GM23338 (cell line): ENCODE measurements around the gene ESPN. TPM values are rescaled to one million over a fixed set of nuclear protein-coding genes. Genes with fewer than 3 reads are reported as not detected.

Experiments used
- ATAC-seq: fragments of 200-7000 bp; cut with Tn5 transposase; 3 replicates; pipeline ENCODE4 v1.9.1; 2020
- DNase-seq: peaks from one replicate; pipeline ENCODE4 v3.0.0-alpha.2; 2015; ENCODE audit warnings: low spot score
- H2AFZ ChIP-seq: fragments of 200-600 bp; sonication (generic); 2 replicates; pipeline ENCODE4 v1.8.0; 2016; ENCODE audit warnings: antibody characterized with exemption, mild to moderate bottlenecking, moderate library complexity
- H3F3A ChIP-seq: fragments of 200-600 bp; sonication (generic); replicated peaks from 2 replicates; pipeline ENCODE4 v1.8.0; 2017; ENCODE audit warnings: antibody characterized with exemption, mixed run types, low read depth
- H3K27ac ChIP-seq: fragments of 200-600 bp; sonication (generic); 2 replicates; pipeline ENCODE4 v1.6.1; 2016; ENCODE audit warnings: low read depth
- H3K27me3 ChIP-seq: fragments of 200-600 bp; sonication (generic); 2 replicates; pipeline ENCODE4 v1.8.0; 2016; ENCODE audit warnings: mild to moderate bottlenecking, mixed run types, moderate library complexity; ENCODE audit not compliant: insufficient read depth
- H3K36me3 ChIP-seq: fragments of 200-600 bp; sonication (generic); 2 replicates; pipeline ENCODE4 v1.8.0; 2016; ENCODE audit warnings: mild to moderate bottlenecking; ENCODE audit not compliant: insufficient read depth
- H3K4me1 ChIP-seq: fragments of 200-600 bp; sonication (generic); 2 replicates; pipeline ENCODE4 v1.8.0; 2016; ENCODE audit warnings: mild to moderate bottlenecking, moderate library complexity; ENCODE audit not compliant: insufficient read depth
- H3K4me2 ChIP-seq: fragments of 200-600 bp; sonication (generic); 2 replicates; pipeline ENCODE4 v1.7.1; 2017; ENCODE audit warnings: mixed run types
- H3K4me3 ChIP-seq: fragments of 200-600 bp; sonication (generic); 2 replicates; pipeline ENCODE4 v1.6.1; 2016; ENCODE audit warnings: mixed run types
- H3K79me2 ChIP-seq: fragments of 200-600 bp; sonication (generic); replicated peaks from 2 replicates; pipeline ENCODE4 v1.8.0; 2017; ENCODE audit warnings: mild to moderate bottlenecking; ENCODE audit not compliant: insufficient read depth
- H3K9me2 ChIP-seq: fragments of 200-600 bp; sonication (generic); 2 replicates; pipeline ENCODE4 v1.8.0; 2017; ENCODE audit not compliant: insufficient read depth
- H4K20me1 ChIP-seq: fragments of 200-600 bp; sonication (generic); replicated peaks from 2 replicates; pipeline ENCODE4 v1.8.0; 2017; ENCODE audit warnings: mild to moderate bottlenecking; ENCODE audit not compliant: insufficient read depth
- H3K27ac Mint-ChIP-seq: 2 replicates; pipeline ENCODE4 v1.8.0; 2020; ENCODE audit warnings: inconsistent platforms, mild to moderate bottlenecking, moderate library complexity, mixed read lengths
- H3K27me3 Mint-ChIP-seq: 3 replicates; pipeline ENCODE4 v1.8.0; 2022; ENCODE audit warnings: low read depth, mild to moderate bottlenecking, moderate library complexity, mixed read lengths, inconsistent platforms; ENCODE audit not compliant: insufficient read depth, poor library complexity
- H3K36me3 Mint-ChIP-seq: 3 replicates; pipeline ENCODE4 v1.8.0; 2021; ENCODE audit warnings: low read depth, mild to moderate bottlenecking, inconsistent platforms, moderate library complexity, mixed read lengths
- H3K4me1 Mint-ChIP-seq: 3 replicates; pipeline ENCODE4 v1.8.0; 2020; ENCODE audit warnings: mild to moderate bottlenecking, inconsistent platforms, mixed read lengths
- H3K4me3 Mint-ChIP-seq: 3 replicates; pipeline ENCODE4 v1.8.0; 2021; ENCODE audit warnings: moderate library complexity, mild to moderate bottlenecking, inconsistent platforms, mixed read lengths
- H3K9me3 Mint-ChIP-seq: 3 replicates; pipeline ENCODE4 v1.8.0; 2020; ENCODE audit warnings: moderate library complexity, mild to moderate bottlenecking, inconsistent platforms, mixed read lengths
- EZH2 ChIP-seq: fragments of 200-600 bp; sonication (generic); IDR thresholded peaks from one replicate; pipeline ENCODE4 v1.8.0; 2017; ENCODE audit warnings: antibody characterized with exemption, mild to moderate bottlenecking, low read depth; ENCODE audit not compliant: unreplicated experiment
- EZH2phosphoT487 ChIP-seq: fragments of 200-600 bp; sonication (generic); IDR thresholded peaks from one replicate; pipeline ENCODE4 v1.8.1; 2018; ENCODE audit warnings: antibody characterized with exemption; ENCODE audit not compliant: unreplicated experiment
- JUNB ChIP-seq: IDR thresholded peaks from one replicate; pipeline ENCODE4 v1.6.1; 2016; ENCODE audit warnings: antibody characterized with exemption; ENCODE audit not compliant: unreplicated experiment
- POLR2AphosphoS5 ChIP-seq: IDR thresholded peaks from 2 replicates; pipeline ENCODE4 v1.6.1; 2016; ENCODE audit warnings: antibody characterized with exemption, low read depth
- REST ChIP-seq: IDR thresholded peaks from one replicate; pipeline ENCODE4 v1.6.1; 2018; ENCODE audit warnings: antibody characterized with exemption; ENCODE audit not compliant: unreplicated experiment
- STAT1 ChIP-seq: IDR thresholded peaks from one replicate; pipeline ENCODE4 v1.6.1; 2016; ENCODE audit warnings: antibody characterized with exemption; ENCODE audit not compliant: unreplicated experiment
- ZNF462 ChIP-seq: fragments of 250-450 bp; sonication (Bioruptor Pico); IDR thresholded peaks from 2 replicates; pipeline ENCODE4 v1.5.0; 2020; ENCODE audit warnings: mild to moderate bottlenecking, moderate library complexity
- polyA plus RNA-seq: library from polyadenylated mRNA; unstranded; fragments of >200 nt; fragmentation: Nextera tagmentation; extraction: Ambion mirVana; gene quantifications from 2 replicates; pipeline ENCODE4 v1.2.1, GENCODE V29; 2016
- total RNA-seq: library from RNA; depleted of rRNA; stranded (reverse); fragments of >200 nt; shearing (Covaris generic); gene quantifications from 2 replicates; pipeline ENCODE4 v1.2.3, GENCODE V29; 2014

Gene ESPN
- total and polyA plus RNA-seq, 2 experiments from 2014 or later = 12.2 to 13.6 TPM

GRCh38 chr1:6503884-6504602 lies 79.5 kb downstream of the ESPN start (continued):
- TF ChIP-seq ZNF462 (no peak), POLR2AphosphoS5 (no peak), STAT1 (no peak), EZH2phosphoT487 (no peak), JUNB (no peak)

DNA sequence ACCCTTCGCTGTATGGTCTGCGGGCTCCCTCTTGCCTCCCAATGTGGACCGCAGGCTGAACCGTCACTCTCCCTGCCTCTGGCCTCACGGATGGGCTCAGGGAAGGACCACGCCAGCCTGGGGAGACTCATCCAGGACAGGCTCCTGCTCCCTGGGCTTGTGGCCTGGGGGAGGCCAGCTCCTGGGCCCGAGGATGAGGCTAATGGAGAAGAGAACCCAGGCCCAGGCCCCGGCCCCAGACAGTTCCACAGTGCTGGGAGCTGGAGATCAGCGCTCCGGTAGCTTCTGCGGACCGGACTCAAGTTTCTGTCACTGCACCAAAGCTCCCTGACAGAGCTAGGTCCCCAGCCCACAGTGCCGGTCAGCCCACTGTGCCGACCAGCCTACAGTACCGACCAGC lies 80.3 kb downstream of the ESPN start:
- no peak overlapping the region for H3K27ac Mint-ChIP-seq
- TF ChIP-seq REST (no peak), EZH2 (no peak)
- ATAC-seq = no peak
- Histone ChIP-seq H3K9me2 (no peaks in the 10 kb centered on the region), H3K4me2 (no peak overlapping the region), H3K4me1 (no peaks in the 10 kb centered on the region), H4K20me1 (no peaks in the 10 kb centered on the region), H3K36me3 (no peaks in the 10 kb centered on the region), H3F3A (no peaks in the 10 kb centered on the region), H3K79me2 (no peaks in the 10 kb centered on the region), H3K27me3 (peaks cover 3% of the 10 kb centered on the region; the same call in 1 of the 2 replicates), H2AFZ (no peak overlapping the region), H3K4me3 (no peak overlapping the region), H3K27ac (no peak overlapping the region)
- H3K4me3 Mint-ChIP-seq = no peak overlapping the region
- no peaks in the 10 kb centered on the region for H3K9me3 Mint-ChIP-seq
- peaks cover 12% of the 10 kb centered on the region for H3K27me3 Mint-ChIP-seq
- H3K4me1 Mint-ChIP-seq = 0 out of 3 replicates have a peak, but pooled peaks cover 3% of the 10 kb centered on the region
- DNase-seq = no peak
- no peaks in the 10 kb centered on the region for H3K36me3 Mint-ChIP-seq
